ENCODE results near the gene SH2D3A.

SH2D3A gene

DNA sequence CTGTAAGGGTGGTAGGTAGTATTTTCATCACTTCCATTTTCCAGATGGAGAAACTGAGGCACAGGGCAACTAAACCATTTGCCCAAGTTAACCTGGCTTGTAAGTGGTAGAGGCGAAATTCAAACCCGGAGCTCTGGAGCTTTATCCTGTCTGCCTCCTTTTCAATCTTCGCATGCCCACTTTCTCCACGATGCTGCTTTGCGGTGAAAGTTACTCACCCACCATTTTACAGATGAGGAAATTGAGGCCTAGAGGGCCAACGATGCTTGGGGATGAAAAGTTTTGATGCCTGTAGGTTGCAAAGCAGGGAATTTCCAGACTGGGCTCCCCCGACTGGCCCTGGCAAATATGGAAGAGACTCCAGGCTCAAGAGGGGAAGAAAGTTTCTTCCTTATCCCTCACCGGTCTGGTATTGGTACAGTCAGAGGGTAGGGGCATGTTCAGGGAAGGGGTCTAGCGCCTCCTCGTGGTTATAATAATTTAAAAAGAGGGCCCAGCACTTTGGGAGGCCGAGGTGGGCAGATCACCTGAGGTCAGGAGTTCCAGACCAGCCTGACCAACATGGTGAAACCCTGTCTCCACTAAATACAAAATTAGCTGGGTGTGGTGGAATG, 1.9 kb upstream of the SH2D3A start:
- no peak for TF ChIP-seq FOXP2 (optimal IDR thresholded peaks at IDR 0.05; ENCODE audit: borderline replicate concordance, extremely low read depth, extremely low read length, insufficient read depth)
- TF ChIP-seq TAF1 (IDR thresholded peaks at IDR 0.05; ENCODE audit: borderline replicate concordance, insufficient read depth, low read length) = no peak
- TF ChIP-seq POLR2AphosphoS5 (IDR thresholded peaks at IDR 0.05; ENCODE audit: low read depth, low read length) = no peak
- TF ChIP-seq, protein P1, sequence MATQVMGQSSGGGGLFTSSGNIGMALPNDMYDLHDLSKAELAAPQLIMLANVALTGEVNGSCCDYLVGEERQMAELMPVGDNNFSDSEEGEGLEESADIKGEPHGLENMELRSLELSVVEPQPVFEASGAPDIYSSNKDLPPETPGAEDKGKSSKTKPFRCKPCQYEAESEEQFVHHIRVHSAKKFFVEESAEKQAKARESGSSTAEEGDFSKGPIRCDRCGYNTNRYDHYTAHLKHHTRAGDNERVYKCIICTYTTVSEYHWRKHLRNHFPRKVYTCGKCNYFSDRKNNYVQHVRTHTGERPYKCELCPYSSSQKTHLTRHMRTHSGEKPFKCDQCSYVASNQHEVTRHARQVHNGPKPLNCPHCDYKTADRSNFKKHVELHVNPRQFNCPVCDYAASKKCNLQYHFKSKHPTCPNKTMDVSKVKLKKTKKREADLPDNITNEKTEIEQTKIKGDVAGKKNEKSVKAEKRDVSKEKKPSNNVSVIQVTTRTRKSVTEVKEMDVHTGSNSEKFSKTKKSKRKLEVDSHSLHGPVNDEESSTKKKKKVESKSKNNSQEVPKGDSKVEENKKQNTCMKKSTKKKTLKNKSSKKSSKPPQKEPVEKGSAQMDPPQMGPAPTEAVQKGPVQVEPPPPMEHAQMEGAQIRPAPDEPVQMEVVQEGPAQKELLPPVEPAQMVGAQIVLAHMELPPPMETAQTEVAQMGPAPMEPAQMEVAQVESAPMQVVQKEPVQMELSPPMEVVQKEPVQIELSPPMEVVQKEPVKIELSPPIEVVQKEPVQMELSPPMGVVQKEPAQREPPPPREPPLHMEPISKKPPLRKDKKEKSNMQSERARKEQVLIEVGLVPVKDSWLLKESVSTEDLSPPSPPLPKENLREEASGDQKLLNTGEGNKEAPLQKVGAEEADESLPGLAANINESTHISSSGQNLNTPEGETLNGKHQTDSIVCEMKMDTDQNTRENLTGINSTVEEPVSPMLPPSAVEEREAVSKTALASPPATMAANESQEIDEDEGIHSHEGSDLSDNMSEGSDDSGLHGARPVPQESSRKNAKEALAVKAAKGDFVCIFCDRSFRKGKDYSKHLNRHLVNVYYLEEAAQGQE (IDR thresholded peaks at IDR 0.05; ENCODE audit: insufficient read depth in 1 of 2, low read depth in 2 of 2, low read length in 2 of 2) = no peak
- TF ChIP-seq SIN3A (IDR thresholded peaks at IDR 0.05; ENCODE audit: borderline replicate concordance, insufficient read depth, low read length) = no peak

DNA sequence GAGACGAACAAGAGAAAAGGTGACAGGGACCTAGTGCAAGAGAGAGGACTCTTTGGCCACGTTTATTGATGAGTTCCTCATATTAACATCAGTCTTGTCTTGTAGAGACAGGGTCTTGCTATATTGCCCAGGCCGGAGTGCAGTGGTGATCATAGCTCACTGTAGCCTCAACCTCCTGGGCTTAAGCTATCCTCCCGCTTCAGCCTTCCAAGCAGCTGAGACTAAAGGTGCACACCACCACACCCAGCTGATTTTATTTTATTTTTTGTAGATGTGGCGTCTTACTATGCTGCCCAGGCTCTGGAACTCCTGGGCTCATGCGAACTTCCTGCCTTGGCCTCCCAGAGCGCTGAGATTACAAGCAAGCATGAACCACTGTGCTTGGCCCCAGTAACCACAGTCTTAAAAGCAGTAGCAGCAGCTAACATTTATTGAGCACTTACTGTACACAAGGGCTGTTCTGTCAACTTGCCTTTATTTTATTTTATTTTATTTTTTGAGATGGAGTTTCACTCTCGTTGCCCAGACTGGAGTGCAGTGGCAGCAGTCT, 1.1 kb upstream of the SH2D3A start:
- TF ChIP-seq, protein P1 (IDR thresholded peaks at IDR 0.05; ENCODE audit: insufficient read depth in 1 of 2, low read depth in 2 of 2, low read length in 2 of 2) = no peak
- TF ChIP-seq TAF1 (IDR thresholded peaks at IDR 0.05; ENCODE audit: borderline replicate concordance, insufficient read depth, low read length) (no peak), FOXP2 (optimal IDR thresholded peaks at IDR 0.05; ENCODE audit: borderline replicate concordance, extremely low read depth, extremely low read length, insufficient read depth) (no peak), SIN3A (IDR thresholded peaks at IDR 0.05; ENCODE audit: borderline replicate concordance, insufficient read depth, low read length) (no peak), POLR2AphosphoS5 (IDR thresholded peaks at IDR 0.05; ENCODE audit: low read depth, low read length) (no peak)

DNA sequence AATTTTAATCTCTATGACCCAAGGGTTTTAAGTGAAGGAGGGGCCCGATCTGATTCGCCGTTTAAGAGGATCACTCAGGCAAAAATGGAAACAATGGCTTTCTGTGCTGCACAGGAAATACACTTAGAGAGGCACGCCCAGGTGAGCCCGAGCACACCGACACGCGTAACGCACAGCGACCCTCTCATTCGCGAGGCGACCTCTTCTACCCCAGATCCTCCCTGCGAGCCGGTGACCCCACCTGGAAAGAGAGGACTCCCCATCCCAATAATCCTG, 216 bp downstream of the SH2D3A start:
- no peak for TF ChIP-seq POLR2AphosphoS5 (IDR thresholded peaks at IDR 0.05; ENCODE audit: low read depth, low read length)
- TF ChIP-seq, protein P1 (IDR thresholded peaks at IDR 0.05; ENCODE audit: insufficient read depth in 1 of 2, low read depth in 2 of 2, low read length in 2 of 2) = no peak
- TF ChIP-seq SIN3A (IDR thresholded peaks at IDR 0.05; ENCODE audit: borderline replicate concordance, insufficient read depth, low read length) = no peak
- no peak for TF ChIP-seq FOXP2 (optimal IDR thresholded peaks at IDR 0.05; ENCODE audit: borderline replicate concordance, extremely low read depth, extremely low read length, insufficient read depth)
- TF ChIP-seq TAF1 (IDR thresholded peaks at IDR 0.05; ENCODE audit: borderline replicate concordance, insufficient read depth, low read length) = no peak

DNA sequence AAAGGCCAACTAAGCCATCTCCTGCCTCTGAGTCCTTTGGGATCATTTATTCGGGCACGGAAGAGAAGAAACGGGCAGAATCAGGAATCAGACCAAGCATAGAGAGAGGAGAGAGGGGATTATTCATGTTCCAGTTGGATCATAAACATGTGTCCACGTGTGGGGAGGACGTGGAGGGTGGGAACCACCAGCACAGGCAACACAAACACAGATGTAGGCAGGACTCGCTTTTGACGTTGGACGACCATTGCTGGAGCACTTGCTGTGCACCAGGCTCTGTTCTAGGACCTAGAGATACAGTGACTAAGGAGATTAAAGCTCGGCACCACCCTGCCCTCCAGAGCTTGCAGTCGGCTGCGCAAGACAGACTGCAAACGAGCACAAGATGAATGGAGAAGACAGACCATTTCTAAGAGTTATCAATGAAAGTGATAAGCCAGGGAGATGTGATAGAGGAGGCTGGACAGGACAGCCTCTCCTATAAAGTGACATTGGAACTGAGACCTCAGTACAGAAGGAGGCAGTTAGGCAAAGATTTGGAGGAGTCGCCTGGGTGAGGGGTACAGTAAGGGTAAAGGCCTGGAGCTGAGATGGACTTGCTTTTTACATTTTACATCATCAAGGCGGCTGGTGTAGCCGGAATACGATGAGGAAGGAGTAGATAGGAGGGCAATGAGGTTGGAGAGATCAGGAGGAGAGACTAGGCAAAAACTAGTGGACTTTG, 716 bp downstream of the SH2D3A start:
- TF ChIP-seq TAF1 (IDR thresholded peaks at IDR 0.05; ENCODE audit: borderline replicate concordance, insufficient read depth, low read length) = no peak
- TF ChIP-seq, protein P1 (IDR thresholded peaks at IDR 0.05; ENCODE audit: insufficient read depth in 1 of 2, low read depth in 2 of 2, low read length in 2 of 2) = no peak

All from PFSK-1 (cell line).